HG02588 (cell line): ENCODE results near the gene PPIG.
"Not testable (repeated sequence)": the region's sequence is repeated elsewhere in the genome, so short reads cannot be mapped to it uniquely, and the experiment has no call there.

ENCODE experiments used
- ATAC-seq: cut with Tn5 transposase; IDR thresholded peaks from one replicate; pipeline ENCODE4 v1.9.1; 2021; ENCODE audit warnings: mild to moderate bottlenecking, moderate library complexity; ENCODE audit not compliant: unreplicated experiment

The PPIG gene

GRCh38 chr2:169661265-169661664 lies 77.1 kb downstream of the PPIG start:
- no peak for ATAC-seq

- ATAC-seq, result no peak
Observed at GRCh38 chr2:169662744-169663143, 78.6 kb downstream of the PPIG start.

- ATAC-seq, result no peak
Observed at GRCh38 chr2:169663247-169663646, 79.1 kb downstream of the PPIG start.

GRCh38 chr2:169664600-169664977 lies 80.4 kb downstream of the PPIG start:
- ATAC-seq, result no peak

- ATAC-seq, result no peak
Observed at GRCh38 chr2:169664978-169665930, 81.1 kb downstream of the PPIG start.

- no peak for ATAC-seq
Observed at GRCh38 chr2:169667583-169667982, 83.4 kb downstream of the PPIG start.

- ATAC-seq, result no peak
Observed at GRCh38 chr2:169670215-169670651, 86.1 kb downstream of the PPIG start.

- no peak for ATAC-seq
Observed at GRCh38 chr2:169670937-169671336, 86.8 kb downstream of the PPIG start.

- no peak for ATAC-seq
Observed at GRCh38 chr2:169672406-169672805, 88.3 kb downstream of the PPIG start.

- ATAC-seq, result no peak
Observed at GRCh38 chr2:169673106-169673505, 89.0 kb downstream of the PPIG start.

GRCh38 chr2:169673921-169674320 lies 89.8 kb downstream of the PPIG start:
- ATAC-seq, result no peak

GRCh38 chr2:169676357-169676756 lies 92.2 kb downstream of the PPIG start:
- no peak for ATAC-seq

GRCh38 chr2:169676850-169677249 lies 92.7 kb downstream of the PPIG start:
- ATAC-seq, result no peak

- no peak for ATAC-seq
Observed at GRCh38 chr2:169683054-169683424, 98.9 kb downstream of the PPIG start.

GRCh38 chr2:169683425-169684134 lies 99.4 kb downstream of the PPIG start:
- no peak for ATAC-seq

- no peak for ATAC-seq
Observed at GRCh38 chr2:169684135-169684565, 100.0 kb downstream of the PPIG start.

GRCh38 chr2:169684712-169685111 lies 100.6 kb downstream of the PPIG start:
- ATAC-seq, result not testable (repeated sequence)

GRCh38 chr2:169686825-169687224 lies 102.7 kb downstream of the PPIG start:
- not testable (repeated sequence) for ATAC-seq

- not testable (repeated sequence) for ATAC-seq
Observed at GRCh38 chr2:169687943-169688342, 103.8 kb downstream of the PPIG start.

- ATAC-seq, result no peak
Observed at GRCh38 chr2:169690958-169691357, 106.8 kb downstream of the PPIG start.
